ENCODE measurements around the gene SRM.
"Not testable (repeated sequence)": the region's sequence is repeated elsewhere in the genome, so short reads cannot be mapped to it uniquely, and the experiment has no call there.

SRM gene

DNA sequence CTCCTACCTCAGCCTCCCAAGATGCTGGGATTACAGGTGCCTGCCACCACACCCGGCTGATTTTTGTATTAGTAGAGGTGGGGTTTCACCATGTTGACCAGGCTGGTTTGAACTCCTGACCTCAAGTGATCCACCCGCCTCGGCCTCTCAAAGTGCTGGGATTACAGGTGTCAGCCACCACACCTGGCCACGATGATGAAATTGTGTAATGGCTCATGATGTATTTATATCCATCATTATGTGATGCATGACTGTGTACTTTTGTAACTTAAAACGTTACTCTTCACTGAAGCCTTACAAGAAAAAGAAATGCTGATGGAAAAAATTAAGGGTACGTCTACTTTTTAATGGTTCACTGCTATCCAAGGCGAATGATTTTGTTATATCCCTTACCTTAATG, 39.8 kb downstream of the SRM start:
- no peak for TF ChIP-seq GABPA (IDR thresholded peaks at IDR 0.05; ENCODE audit: low read depth)
- no peak for TF ChIP-seq SPI1 (IDR thresholded peaks at IDR 0.05; ENCODE audit: borderline replicate concordance, low read depth)
- TF ChIP-seq, protein P1, sequence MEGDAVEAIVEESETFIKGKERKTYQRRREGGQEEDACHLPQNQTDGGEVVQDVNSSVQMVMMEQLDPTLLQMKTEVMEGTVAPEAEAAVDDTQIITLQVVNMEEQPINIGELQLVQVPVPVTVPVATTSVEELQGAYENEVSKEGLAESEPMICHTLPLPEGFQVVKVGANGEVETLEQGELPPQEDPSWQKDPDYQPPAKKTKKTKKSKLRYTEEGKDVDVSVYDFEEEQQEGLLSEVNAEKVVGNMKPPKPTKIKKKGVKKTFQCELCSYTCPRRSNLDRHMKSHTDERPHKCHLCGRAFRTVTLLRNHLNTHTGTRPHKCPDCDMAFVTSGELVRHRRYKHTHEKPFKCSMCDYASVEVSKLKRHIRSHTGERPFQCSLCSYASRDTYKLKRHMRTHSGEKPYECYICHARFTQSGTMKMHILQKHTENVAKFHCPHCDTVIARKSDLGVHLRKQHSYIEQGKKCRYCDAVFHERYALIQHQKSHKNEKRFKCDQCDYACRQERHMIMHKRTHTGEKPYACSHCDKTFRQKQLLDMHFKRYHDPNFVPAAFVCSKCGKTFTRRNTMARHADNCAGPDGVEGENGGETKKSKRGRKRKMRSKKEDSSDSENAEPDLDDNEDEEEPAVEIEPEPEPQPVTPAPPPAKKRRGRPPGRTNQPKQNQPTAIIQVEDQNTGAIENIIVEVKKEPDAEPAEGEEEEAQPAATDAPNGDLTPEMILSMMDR (IDR thresholded peaks at IDR 0.05; ENCODE audit: insufficient read depth, low read length) = no peak
- H3K27me3 ChIP-seq (ENCODE audit: insufficient read depth, poor library complexity, severe bottlenecking) = no peaks in the 10 kb centered on the region
- no peak overlapping the region for H3K4me3 ChIP-seq (replicated peaks; ENCODE audit: insufficient read depth, low read length)
- no peak overlapping the region for H3K27ac ChIP-seq (replicated peaks)
- DNase-seq (ENCODE audit: low read depth in 1 of 2, low spot score in 1 of 2) = no peak

DNA sequence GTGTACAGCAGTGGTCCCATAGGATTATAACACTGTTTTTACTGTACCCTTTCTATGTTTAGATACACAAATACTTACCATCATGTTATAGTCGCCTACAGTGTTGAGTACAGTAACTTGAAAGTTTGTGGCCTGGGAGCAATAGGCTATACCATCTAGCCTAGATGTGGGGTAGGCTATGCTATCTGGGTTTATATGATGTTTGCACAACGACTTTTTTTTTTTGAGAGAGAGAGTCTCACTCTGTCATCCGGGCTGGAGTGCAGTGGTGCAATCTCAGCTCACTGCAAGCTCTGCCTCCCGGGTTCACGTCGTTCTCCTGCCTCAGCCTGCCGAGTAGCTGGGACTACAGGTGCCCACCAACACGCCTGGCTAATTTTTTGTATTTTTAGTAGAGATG, 40.5 kb downstream of the SRM start:
- H3K27me3 ChIP-seq (ENCODE audit: insufficient read depth, poor library complexity, severe bottlenecking); H3K4me3 ChIP-seq (replicated peaks; ENCODE audit: insufficient read depth, low read length); H3K27ac ChIP-seq (replicated peaks); DNase-seq (ENCODE audit: low read depth in 1 of 2, low spot score in 1 of 2): not testable (repeated sequence)

DNA sequence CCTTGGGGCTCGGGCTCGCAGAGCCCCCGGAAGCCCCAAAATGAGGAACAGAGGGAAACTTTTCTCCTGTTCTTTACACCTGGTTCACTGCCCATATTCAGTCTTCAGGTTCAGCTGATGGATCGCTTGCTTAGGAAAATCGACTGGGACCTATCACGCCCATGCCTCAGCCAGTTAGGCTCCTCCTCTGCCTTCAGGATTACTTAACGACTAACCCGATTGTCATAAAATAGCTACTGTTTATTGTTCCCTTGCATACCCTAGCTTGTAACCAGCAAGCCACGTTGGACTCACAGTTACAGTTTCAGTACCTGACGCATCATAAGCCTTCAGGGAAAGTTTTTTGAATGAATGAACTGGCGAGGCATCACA, 46.7 kb downstream of the SRM start:
- TF ChIP-seq SPI1 (IDR thresholded peaks at IDR 0.05; ENCODE audit: borderline replicate concordance, low read depth) = peak; percentile 23; the same call in 1 of the 2 replicates
- no peak for TF ChIP-seq POLR2AphosphoS5 (IDR thresholded peaks at IDR 0.05; ENCODE audit: low read depth)
- Histone ChIP-seq H3K4me3 (replicated peaks; ENCODE audit: insufficient read depth, low read length) (peak overlapping the region; percentile 87), H3K27ac (replicated peaks) (peak overlapping the region; percentile 100), H3K27me3 (ENCODE audit: insufficient read depth, poor library complexity, severe bottlenecking) (no peaks in the 10 kb centered on the region)
- no peak for DNase-seq (ENCODE audit: low read depth in 1 of 2, low spot score in 1 of 2)

DNA sequence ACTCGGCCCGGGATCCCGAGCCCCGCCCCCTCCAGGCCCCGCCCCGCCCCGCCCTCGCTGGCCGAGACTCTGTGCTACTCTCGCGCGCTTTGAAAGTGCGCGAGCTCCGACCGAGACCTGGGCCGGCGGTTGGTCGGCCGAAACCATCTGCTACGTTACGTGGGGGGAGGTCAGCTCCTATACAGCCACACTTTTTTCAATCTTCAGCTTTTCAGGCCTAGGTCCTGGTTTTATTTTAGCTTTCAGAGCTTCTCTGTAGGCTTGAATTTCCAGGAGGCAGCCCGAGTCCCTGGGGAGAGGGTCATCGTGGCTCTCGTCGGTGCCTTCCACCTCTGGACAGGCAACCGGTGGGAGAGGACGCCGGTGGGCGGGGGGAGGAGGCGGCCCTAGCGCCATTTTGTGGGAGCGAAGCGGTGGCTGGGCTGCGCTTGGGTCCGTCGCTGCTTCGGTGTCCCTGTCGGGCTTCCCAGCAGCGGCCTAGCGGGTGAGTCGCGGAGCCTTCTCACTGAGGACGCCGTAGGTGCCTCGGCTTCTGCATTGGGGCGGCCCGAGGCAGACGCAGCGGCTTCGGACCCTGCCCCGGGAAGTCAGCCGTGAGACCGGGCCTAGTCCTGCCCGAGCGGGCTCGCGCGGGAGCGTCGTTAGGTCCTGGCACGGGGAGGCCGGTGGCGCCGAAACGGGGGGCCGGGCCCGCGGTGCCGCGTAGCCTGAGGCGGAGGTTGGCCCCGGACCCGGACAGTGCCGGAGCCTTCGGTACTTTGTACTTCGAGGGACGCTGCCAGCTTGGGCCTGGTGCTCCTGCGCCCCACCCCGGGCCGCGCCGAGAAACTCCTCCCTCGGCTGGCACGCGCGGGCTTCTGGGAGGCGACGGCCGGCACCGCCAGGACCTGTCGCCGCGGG, 47.3 kb downstream of the SRM start, which contains the start of gene TARDBP:
Gene TARDBP (plus strand): TSS at position 395 of the 900 bp plus-strand sequence. CDS start 1,074 bp downstream, outside the sequence.
- TF ChIP-seq GABPA (IDR thresholded peaks at IDR 0.05; ENCODE audit: low read depth) (no peak), POLR2AphosphoS5 (IDR thresholded peaks at IDR 0.05; ENCODE audit: low read depth) (peak; percentile 93)
- TF ChIP-seq, protein P2, sequence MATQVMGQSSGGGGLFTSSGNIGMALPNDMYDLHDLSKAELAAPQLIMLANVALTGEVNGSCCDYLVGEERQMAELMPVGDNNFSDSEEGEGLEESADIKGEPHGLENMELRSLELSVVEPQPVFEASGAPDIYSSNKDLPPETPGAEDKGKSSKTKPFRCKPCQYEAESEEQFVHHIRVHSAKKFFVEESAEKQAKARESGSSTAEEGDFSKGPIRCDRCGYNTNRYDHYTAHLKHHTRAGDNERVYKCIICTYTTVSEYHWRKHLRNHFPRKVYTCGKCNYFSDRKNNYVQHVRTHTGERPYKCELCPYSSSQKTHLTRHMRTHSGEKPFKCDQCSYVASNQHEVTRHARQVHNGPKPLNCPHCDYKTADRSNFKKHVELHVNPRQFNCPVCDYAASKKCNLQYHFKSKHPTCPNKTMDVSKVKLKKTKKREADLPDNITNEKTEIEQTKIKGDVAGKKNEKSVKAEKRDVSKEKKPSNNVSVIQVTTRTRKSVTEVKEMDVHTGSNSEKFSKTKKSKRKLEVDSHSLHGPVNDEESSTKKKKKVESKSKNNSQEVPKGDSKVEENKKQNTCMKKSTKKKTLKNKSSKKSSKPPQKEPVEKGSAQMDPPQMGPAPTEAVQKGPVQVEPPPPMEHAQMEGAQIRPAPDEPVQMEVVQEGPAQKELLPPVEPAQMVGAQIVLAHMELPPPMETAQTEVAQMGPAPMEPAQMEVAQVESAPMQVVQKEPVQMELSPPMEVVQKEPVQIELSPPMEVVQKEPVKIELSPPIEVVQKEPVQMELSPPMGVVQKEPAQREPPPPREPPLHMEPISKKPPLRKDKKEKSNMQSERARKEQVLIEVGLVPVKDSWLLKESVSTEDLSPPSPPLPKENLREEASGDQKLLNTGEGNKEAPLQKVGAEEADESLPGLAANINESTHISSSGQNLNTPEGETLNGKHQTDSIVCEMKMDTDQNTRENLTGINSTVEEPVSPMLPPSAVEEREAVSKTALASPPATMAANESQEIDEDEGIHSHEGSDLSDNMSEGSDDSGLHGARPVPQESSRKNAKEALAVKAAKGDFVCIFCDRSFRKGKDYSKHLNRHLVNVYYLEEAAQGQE (IDR thresholded peaks at IDR 0.05; ENCODE audit: insufficient replicate concordance, low read depth) = peak; percentile 58

More for the DNA sequence above, 47.3 kb downstream of the SRM start, which contains the start of gene TARDBP:
- Histone ChIP-seq H3K4me3 (replicated peaks; ENCODE audit: insufficient read depth, low read length) (peak within 1 kb of the TSS; percentile 87), H3K27ac (replicated peaks) (peak within 1 kb of the TSS; percentile 100), H3K27me3 (ENCODE audit: insufficient read depth, poor library complexity, severe bottlenecking) (no peaks in the 10 kb centered on the region)
- peak; percentile 84 to 89 for DNase-seq (ENCODE audit: low read depth in 1 of 2, low spot score in 1 of 2)
